DOHH2 (cell line): ENCODE measurements around the gene PPP2R2D.

Experiments
- H3F3A ChIP-seq: fragments of 200-600 bp; sonication (generic), shearing (Covaris generic); 2 replicates; pipeline ENCODE4 v1.6.0; 2016; ENCODE audit warnings: antibody characterized with exemption, mild to moderate bottlenecking; ENCODE audit not compliant: control insufficient read depth, insufficient read depth
- H3K27ac ChIP-seq: fragments of 200-600 bp; sonication (generic); 2 replicates; pipeline ENCODE4 v1.5.1; 2014; ENCODE audit warnings: low read depth, mild to moderate bottlenecking, low read length, moderate library complexity
- H3K27me3 ChIP-seq: fragments of 200-600 bp; sonication (generic); 2 replicates; pipeline ENCODE4 v1.6.1; 2014; ENCODE audit warnings: mild to moderate bottlenecking, low read length, mixed read lengths; ENCODE audit not compliant: control insufficient read depth
- H3K36me3 ChIP-seq: fragments of 200-600 bp; sonication (generic); 2 replicates; pipeline ENCODE4 v1.6.1; 2014; ENCODE audit warnings: mild to moderate bottlenecking, low read length, moderate library complexity, mixed read lengths; ENCODE audit not compliant: control insufficient read depth
- H3K4me1 ChIP-seq: fragments of 200-600 bp; sonication (generic); 2 replicates; pipeline ENCODE4 v1.6.1; 2014; ENCODE audit warnings: mild to moderate bottlenecking, low read length, mixed read lengths; ENCODE audit not compliant: control insufficient read depth
- H3K4me2 ChIP-seq: fragments of 200-600 bp; sonication (generic); 2 replicates; pipeline ENCODE4 v1.6.0; 2014; ENCODE audit warnings: mild to moderate bottlenecking, low read length, moderate library complexity
- H3K4me3 ChIP-seq: fragments of 200-600 bp; sonication (generic); 2 replicates; pipeline ENCODE4 v1.5.1; 2014; ENCODE audit warnings: mild to moderate bottlenecking, low read length, mixed read lengths
- H3K79me2 ChIP-seq: fragments of 200-600 bp; sonication (generic); 2 replicates; pipeline ENCODE4 v1.6.1; 2014; ENCODE audit warnings: mild to moderate bottlenecking, low read length, mixed read lengths; ENCODE audit not compliant: control insufficient read depth
- H3K9me2 ChIP-seq: fragments of 200-600 bp; sonication (generic); replicated peaks from 2 replicates; pipeline ENCODE4 v1.6.1; 2014; ENCODE audit warnings: mild to moderate bottlenecking, low read length, mixed read lengths; ENCODE audit not compliant: control insufficient read depth
- H3K9me3 ChIP-seq: fragments of 200-600 bp; sonication (generic); 2 replicates; pipeline ENCODE4 v1.6.1; 2014; ENCODE audit warnings: antibody characterized with exemption, low read length, mixed read lengths; ENCODE audit not compliant: control insufficient read depth, insufficient read depth
- H4K20me1 ChIP-seq: fragments of 200-600 bp; sonication (generic); 2 replicates; pipeline ENCODE4 v1.6.0; 2014; ENCODE audit warnings: low read depth, mild to moderate bottlenecking, antibody characterized with exemption, low read length, moderate library complexity; ENCODE audit not compliant: control insufficient read depth, insufficient read depth
- CTCF ChIP-seq: fragments of 200-600 bp; sonication (generic); IDR thresholded peaks from one replicate; pipeline ENCODE4 v1.5.1; 2014; ENCODE audit warnings: antibody characterized with exemption, mild to moderate bottlenecking, low read depth, low read length; ENCODE audit not compliant: poor library complexity, severe bottlenecking
- EZH2phosphoT487 ChIP-seq: fragments of 200-600 bp; sonication (generic); IDR thresholded peaks from 2 replicates; pipeline ENCODE4 v1.6.1; 2017; ENCODE audit warnings: borderline replicate concordance, mild to moderate bottlenecking, antibody characterized with exemption, low read length, moderate library complexity, mixed read lengths

Gene PPP2R2D

GRCh38 chr10:131963811-131964210 lies 63.0 kb downstream of the PPP2R2D start:
- no peaks in the 10 kb centered on the region for H3K9me3 ChIP-seq
- H4K20me1 ChIP-seq = no peaks in the 10 kb centered on the region; the same call in 1 of the 2 replicates
- no peak overlapping the region for H3K27ac ChIP-seq
- H3K4me2 ChIP-seq = no peak overlapping the region
- peaks cover 16% of the 10 kb centered on the region for H3K36me3 ChIP-seq
- peaks cover 5% of the 10 kb centered on the region; the same call in 1 of the 2 replicates for H3F3A ChIP-seq
- no peaks in the 10 kb centered on the region for H3K9me2 ChIP-seq
- no peak overlapping the region for H3K4me3 ChIP-seq
- H3K4me1 ChIP-seq = no peaks in the 10 kb centered on the region
- no peak for TF ChIP-seq CTCF
- TF ChIP-seq EZH2phosphoT487 = no peak
- no peaks in the 10 kb centered on the region for H3K27me3 ChIP-seq
- H3K79me2 ChIP-seq = no peaks in the 10 kb centered on the region

- H3K4me2 ChIP-seq = no peak overlapping the region
- no peak overlapping the region for H3K27ac ChIP-seq
- no peaks in the 10 kb centered on the region for H3K9me2 ChIP-seq
- no peaks in the 10 kb centered on the region for H3K27me3 ChIP-seq
- H3K9me3 ChIP-seq = no peaks in the 10 kb centered on the region
- H4K20me1 ChIP-seq = no peaks in the 10 kb centered on the region; the same call in 1 of the 2 replicates
- H3K4me1 ChIP-seq = no peaks in the 10 kb centered on the region
- H3K79me2 ChIP-seq = no peaks in the 10 kb centered on the region
- no peak overlapping the region for H3K4me3 ChIP-seq
- H3K36me3 ChIP-seq = peaks cover 21% of the 10 kb centered on the region
- no peak for TF ChIP-seq EZH2phosphoT487
- TF ChIP-seq CTCF = no peak
- H3F3A ChIP-seq = peaks cover 5% of the 10 kb centered on the region; the same call in 1 of the 2 replicates
Observed at GRCh38 chr10:131964298-131964697, 63.5 kb downstream of the PPP2R2D start.

- peaks cover 65% of the 10 kb centered on the region for H3K36me3 ChIP-seq
- no peaks in the 10 kb centered on the region for H3K27me3 ChIP-seq
- H3F3A ChIP-seq = peaks cover 5% of the 10 kb centered on the region; the same call in 1 of the 2 replicates
- no peaks in the 10 kb centered on the region for H3K4me1 ChIP-seq
- no peaks in the 10 kb centered on the region; the same call in none of the 2 replicates for H4K20me1 ChIP-seq
- H3K9me2 ChIP-seq = no peaks in the 10 kb centered on the region
- H3K27ac ChIP-seq = no peak overlapping the region
- TF ChIP-seq EZH2phosphoT487 (no peak), CTCF (no peak)
- no peak overlapping the region for H3K4me2 ChIP-seq
- peaks cover 17% of the 10 kb centered on the region for H3K79me2 ChIP-seq
- no peaks in the 10 kb centered on the region for H3K9me3 ChIP-seq
- no peak overlapping the region for H3K4me3 ChIP-seq
Observed at GRCh38 chr10:131968949-131969348, 68.1 kb downstream of the PPP2R2D start.

GRCh38 chr10:131970946-131971345 lies 70.1 kb downstream of the PPP2R2D start:
- Histone ChIP-seq H3K79me2 (peaks cover 37% of the 10 kb centered on the region), H4K20me1 (peaks cover 6% of the 10 kb centered on the region), H3K4me3 (no peak overlapping the region), H3K9me2 (no peaks in the 10 kb centered on the region), H3K4me2 (no peak overlapping the region), H3K4me1 (no peaks in the 10 kb centered on the region), H3K27ac (no peak overlapping the region), H3K9me3 (no peaks in the 10 kb centered on the region), H3F3A (peaks cover 2% of the 10 kb centered on the region; the same call in 1 of the 2 replicates), H3K27me3 (no peaks in the 10 kb centered on the region), H3K36me3 (peaks cover 82% of the 10 kb centered on the region)
- TF ChIP-seq EZH2phosphoT487 (no peak), CTCF (no peak)
